HepG2 (cell line): ENCODE data around the gene PAIP1. TPM values are rescaled to one million over a fixed set of nuclear protein-coding genes. Genes with fewer than 3 reads are reported as not detected.

ENCODE experiments used
- ATRX ChIP-seq: sonication (generic); formaldehyde crosslinking; IDR thresholded peaks from 2 replicates; pipeline ENCODE4 v1.4.0; 2020; ENCODE audit warnings: missing genetic modification reagents, borderline replicate concordance
- FOXP1 ChIP-seq, 2 experiments: fragments of 450-650 bp in 1 of 2; IDR thresholded peaks; 2 replicates each; pipeline ENCODE4 v1.6.1; 2017 to 2018; ENCODE audit warnings: antibody characterized with exemption in 1 of 2
- ISX ChIP-seq: sonication (generic); formaldehyde crosslinking; conservative IDR thresholded peaks from 2 replicates; pipeline ENCODE4 v1.5.0; 2020; ENCODE audit warnings: missing genetic modification reagents
- KDM2A ChIP-seq: sonication (generic); formaldehyde crosslinking; IDR thresholded peaks from 2 replicates; pipeline ENCODE4 v1.4.0; 2020; ENCODE audit warnings: low read depth, missing genetic modification reagents, borderline replicate concordance
- NCOA1 ChIP-seq: sonication (generic); formaldehyde crosslinking; IDR thresholded peaks from 2 replicates; pipeline ENCODE4 v1.9.0; 2021; ENCODE audit warnings: missing genetic modification reagents
- NPAS2 ChIP-seq: sonication (generic); formaldehyde crosslinking; IDR thresholded peaks from 2 replicates; pipeline ENCODE4 v1.8.0; 2022; ENCODE audit warnings: mild to moderate bottlenecking, missing genetic modification reagents, borderline replicate concordance
- NRL ChIP-seq: sonication (generic); formaldehyde crosslinking; IDR thresholded peaks from 2 replicates; pipeline ENCODE4 v1.5.0; 2020; ENCODE audit warnings: missing genetic modification reagents, mild to moderate bottlenecking, moderate library complexity, borderline replicate concordance
- PAWR ChIP-seq: sonication (generic); formaldehyde crosslinking; IDR thresholded peaks from 2 replicates; pipeline ENCODE4 v1.4.0; 2020; ENCODE audit warnings: missing genetic modification reagents, mild to moderate bottlenecking, borderline replicate concordance
- REXO4 ChIP-seq: sonication (generic); formaldehyde crosslinking; IDR thresholded peaks from 2 replicates; pipeline ENCODE4 v1.8.0; 2022; ENCODE audit warnings: missing genetic modification reagents, mild to moderate bottlenecking, borderline replicate concordance
- ZFX ChIP-seq: sonication (generic); formaldehyde crosslinking; IDR thresholded peaks from 2 replicates; pipeline ENCODE4 v1.4.0; 2020; ENCODE audit warnings: mild to moderate bottlenecking, low read depth, missing genetic modification reagents, moderate library complexity
- ZNF224 ChIP-seq: sonication (generic); formaldehyde crosslinking; IDR thresholded peaks from 2 replicates; pipeline ENCODE4 v1.5.0; 2020; ENCODE audit warnings: mild to moderate bottlenecking, missing genetic modification reagents
- ZNF543 ChIP-seq: sonication (generic); formaldehyde crosslinking; IDR thresholded peaks from 2 replicates; pipeline ENCODE4 v1.4.0; 2020; ENCODE audit warnings: mild to moderate bottlenecking, missing genetic modification reagents
- polyA plus RNA-seq, 8 experiments: library from polyadenylated mRNA; depleted of rRNA in 3 of 8; stranded (reverse) in 7 of 8; unstranded in 1 of 8; fragments of >200 nt; fragmentation: Illumina TruSeq in 4 of 8; extraction: Trizol in 4 of 8; gene quantifications; 2 replicates each; pipeline versions ENCODE4 v1.2.1 to v1.2.3, GENCODE V29; 2011 to 2016; ENCODE audit warnings: low read depth in 4 of 8, missing spikeins in 1 of 8, mixed read lengths in 1 of 8; ENCODE audit not compliant: insufficient read depth in 1 of 8
- total RNA-seq, 5 experiments: library from RNA; depleted of rRNA; stranded (reverse); fragments of >200 nt; fragmentation: Illumina TruSeq; extraction: Trizol; gene quantifications; 2 replicates each; pipeline ENCODE4 v1.2.3, GENCODE V29; 2016; ENCODE audit warnings: low read depth in 1 of 5
- TF ChIP-seq, protein P1 (sequence below): sonication (generic); formaldehyde crosslinking; IDR thresholded peaks from 2 replicates; pipeline ENCODE4 v1.5.1; 2020; ENCODE audit warnings: mild to moderate bottlenecking, missing genetic modification reagents, moderate library complexity
- TF ChIP-seq, protein P2 (sequence below): sonication (generic); formaldehyde crosslinking; IDR thresholded peaks from 2 replicates; pipeline ENCODE4 v1.5.0; 2020; ENCODE audit warnings: missing genetic modification reagents
- TF ChIP-seq, protein P3 (sequence below), 2 experiments: sonication (generic) in 1 of 2; formaldehyde crosslinking in 1 of 2; IDR thresholded peaks; 2 replicates each; pipeline versions ENCODE4 v1.4.0 to v1.6.1; 2016 to 2020; ENCODE audit warnings: borderline replicate concordance in 1 of 2, low read depth in 1 of 2, mild to moderate bottlenecking in 1 of 2, missing genetic modification reagents in 1 of 2

Gene PAIP1
- total and polyA plus RNA-seq, 2 of the 13 experiments (the other 11 are each of a cell fraction or from before 2014, with no cell fraction given), result 96.6 to 116 TPM

DNA sequence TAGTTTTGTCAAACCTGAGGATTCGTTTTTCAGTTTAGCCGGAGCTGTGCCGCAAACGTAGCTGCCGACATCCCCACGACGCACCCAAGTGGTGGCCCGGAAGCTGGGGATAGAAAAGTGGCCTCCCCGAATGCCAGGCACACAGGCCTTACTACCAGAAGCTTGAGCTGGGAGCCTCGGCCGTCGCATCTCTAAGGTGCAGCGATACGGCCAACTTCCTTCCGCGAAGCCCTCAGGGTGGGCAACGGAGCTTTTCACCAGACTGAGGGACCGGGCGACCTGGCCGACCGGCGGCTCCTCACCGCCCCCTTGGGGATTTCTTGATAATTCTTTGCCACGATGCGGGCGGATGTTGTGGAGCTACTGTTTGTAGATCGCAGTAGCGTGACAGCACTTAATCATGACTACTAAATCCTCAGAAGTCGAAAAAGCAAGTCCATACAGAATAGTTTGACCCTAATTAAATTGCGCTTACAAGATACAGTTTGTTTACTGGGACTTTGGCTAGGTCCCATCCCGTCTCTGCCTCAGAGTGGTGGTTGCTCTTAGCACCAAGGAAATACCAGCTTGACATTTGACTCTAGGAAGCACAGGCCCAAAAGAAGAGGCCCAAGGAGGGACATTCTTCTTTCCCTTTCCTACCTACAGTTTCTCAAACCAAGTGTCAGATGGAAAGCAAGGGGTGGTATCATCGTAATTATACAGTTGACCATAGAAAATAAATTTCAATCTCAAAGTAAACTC lies 72.6 kb downstream of the PAIP1 start (continued):
- TF ChIP-seq, protein P1, sequence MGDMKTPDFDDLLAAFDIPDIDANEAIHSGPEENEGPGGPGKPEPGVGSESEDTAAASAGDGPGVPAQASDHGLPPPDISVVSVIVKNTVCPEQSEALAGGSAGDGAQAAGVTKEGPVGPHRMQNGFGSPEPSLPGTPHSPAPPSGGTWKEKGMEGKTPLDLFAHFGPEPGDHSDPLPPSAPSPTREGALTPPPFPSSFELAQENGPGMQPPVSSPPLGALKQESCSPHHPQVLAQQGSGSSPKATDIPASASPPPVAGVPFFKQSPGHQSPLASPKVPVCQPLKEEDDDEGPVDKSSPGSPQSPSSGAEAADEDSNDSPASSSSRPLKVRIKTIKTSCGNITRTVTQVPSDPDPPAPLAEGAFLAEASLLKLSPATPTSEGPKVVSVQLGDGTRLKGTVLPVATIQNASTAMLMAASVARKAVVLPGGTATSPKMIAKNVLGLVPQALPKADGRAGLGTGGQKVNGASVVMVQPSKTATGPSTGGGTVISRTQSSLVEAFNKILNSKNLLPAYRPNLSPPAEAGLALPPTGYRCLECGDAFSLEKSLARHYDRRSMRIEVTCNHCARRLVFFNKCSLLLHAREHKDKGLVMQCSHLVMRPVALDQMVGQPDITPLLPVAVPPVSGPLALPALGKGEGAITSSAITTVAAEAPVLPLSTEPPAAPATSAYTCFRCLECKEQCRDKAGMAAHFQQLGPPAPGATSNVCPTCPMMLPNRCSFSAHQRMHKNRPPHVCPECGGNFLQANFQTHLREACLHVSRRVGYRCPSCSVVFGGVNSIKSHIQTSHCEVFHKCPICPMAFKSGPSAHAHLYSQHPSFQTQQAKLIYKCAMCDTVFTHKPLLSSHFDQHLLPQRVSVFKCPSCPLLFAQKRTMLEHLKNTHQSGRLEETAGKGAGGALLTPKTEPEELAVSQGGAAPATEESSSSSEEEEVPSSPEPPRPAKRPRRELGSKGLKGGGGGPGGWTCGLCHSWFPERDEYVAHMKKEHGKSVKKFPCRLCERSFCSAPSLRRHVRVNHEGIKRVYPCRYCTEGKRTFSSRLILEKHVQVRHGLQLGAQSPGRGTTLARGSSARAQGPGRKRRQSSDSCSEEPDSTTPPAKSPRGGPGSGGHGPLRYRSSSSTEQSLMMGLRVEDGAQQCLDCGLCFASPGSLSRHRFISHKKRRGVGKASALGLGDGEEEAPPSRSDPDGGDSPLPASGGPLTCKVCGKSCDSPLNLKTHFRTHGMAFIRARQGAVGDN (CRISPR knock-in tag), result peak; percentile 89
- no peak for TF ChIP-seq PAWR (CRISPR knock-in tag)
- TF ChIP-seq, protein P2, sequence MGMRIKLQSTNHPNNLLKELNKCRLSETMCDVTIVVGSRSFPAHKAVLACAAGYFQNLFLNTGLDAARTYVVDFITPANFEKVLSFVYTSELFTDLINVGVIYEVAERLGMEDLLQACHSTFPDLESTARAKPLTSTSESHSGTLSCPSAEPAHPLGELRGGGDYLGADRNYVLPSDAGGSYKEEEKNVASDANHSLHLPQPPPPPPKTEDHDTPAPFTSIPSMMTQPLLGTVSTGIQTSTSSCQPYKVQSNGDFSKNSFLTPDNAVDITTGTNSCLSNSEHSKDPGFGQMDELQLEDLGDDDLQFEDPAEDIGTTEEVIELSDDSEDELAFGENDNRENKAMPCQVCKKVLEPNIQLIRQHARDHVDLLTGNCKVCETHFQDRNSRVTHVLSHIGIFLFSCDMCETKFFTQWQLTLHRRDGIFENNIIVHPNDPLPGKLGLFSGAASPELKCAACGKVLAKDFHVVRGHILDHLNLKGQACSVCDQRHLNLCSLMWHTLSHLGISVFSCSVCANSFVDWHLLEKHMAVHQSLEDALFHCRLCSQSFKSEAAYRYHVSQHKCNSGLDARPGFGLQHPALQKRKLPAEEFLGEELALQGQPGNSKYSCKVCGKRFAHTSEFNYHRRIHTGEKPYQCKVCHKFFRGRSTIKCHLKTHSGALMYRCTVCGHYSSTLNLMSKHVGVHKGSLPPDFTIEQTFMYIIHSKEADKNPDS, result 0 out of 2 replicates have a peak, but pooled peaks have one; percentile 22
- no peak for TF ChIP-seq ZNF224 (CRISPR knock-in tag)
- no peak for TF ChIP-seq ISX (CRISPR knock-in tag)
- TF ChIP-seq ZFX (CRISPR knock-in tag), result peak; percentile 68; the same call in 1 of the 2 replicates
- TF ChIP-seq NRL (CRISPR knock-in tag), result no peak; the same call in 1 of the 2 replicates
- no peak for TF ChIP-seq FOXP1 (IDR thresholded peaks at IDR 0.05)
- TF ChIP-seq FOXP1 (CRISPR knock-in tag; IDR thresholded peaks at IDR 0.05), result no peak
- TF ChIP-seq REXO4 (CRISPR knock-in tag), result no peak
- TF ChIP-seq KDM2A (CRISPR knock-in tag), result 0 out of 2 replicates have a peak, but pooled peaks have one; percentile 7
- TF ChIP-seq NCOA1 (CRISPR knock-in tag), result no peak
- TF ChIP-seq NPAS2 (CRISPR knock-in tag), result no peak
- TF ChIP-seq, protein P3, sequence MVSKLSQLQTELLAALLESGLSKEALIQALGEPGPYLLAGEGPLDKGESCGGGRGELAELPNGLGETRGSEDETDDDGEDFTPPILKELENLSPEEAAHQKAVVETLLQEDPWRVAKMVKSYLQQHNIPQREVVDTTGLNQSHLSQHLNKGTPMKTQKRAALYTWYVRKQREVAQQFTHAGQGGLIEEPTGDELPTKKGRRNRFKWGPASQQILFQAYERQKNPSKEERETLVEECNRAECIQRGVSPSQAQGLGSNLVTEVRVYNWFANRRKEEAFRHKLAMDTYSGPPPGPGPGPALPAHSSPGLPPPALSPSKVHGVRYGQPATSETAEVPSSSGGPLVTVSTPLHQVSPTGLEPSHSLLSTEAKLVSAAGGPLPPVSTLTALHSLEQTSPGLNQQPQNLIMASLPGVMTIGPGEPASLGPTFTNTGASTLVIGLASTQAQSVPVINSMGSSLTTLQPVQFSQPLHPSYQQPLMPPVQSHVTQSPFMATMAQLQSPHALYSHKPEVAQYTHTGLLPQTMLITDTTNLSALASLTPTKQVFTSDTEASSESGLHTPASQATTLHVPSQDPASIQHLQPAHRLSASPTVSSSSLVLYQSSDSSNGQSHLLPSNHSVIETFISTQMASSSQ (IDR thresholded peaks at IDR 0.05; ENCODE audit: low read depth), result no peak
- TF ChIP-seq, protein P3 (CRISPR knock-in tag; IDR thresholded peaks at IDR 0.05; ENCODE audit: borderline replicate concordance), result peak; percentile 11; the same call in 1 of the 2 replicates
- TF ChIP-seq ATRX, result no peak
- TF ChIP-seq ZNF543 (CRISPR knock-in tag), result no peak
